Measurements from ENCODE around the gene DNAH3.

GRCh38 chr16:20987049-20987448, 163.6 kb downstream of the DNAH3 start:
- no peak for TF ChIP-seq POLR2AphosphoS5 (IDR thresholded peaks at IDR 0.05; ENCODE audit: low read depth, low read length)
- no peak for TF ChIP-seq POLR2A (IDR thresholded peaks at IDR 0.05; ENCODE audit: low read depth, low read length)
